ENCODE data around the gene CWC27.
"Not testable (repeated sequence)": the region's sequence is repeated elsewhere in the genome, so short reads cannot be mapped to it uniquely, and the experiment has no call there.

Gene CWC27

DNA sequence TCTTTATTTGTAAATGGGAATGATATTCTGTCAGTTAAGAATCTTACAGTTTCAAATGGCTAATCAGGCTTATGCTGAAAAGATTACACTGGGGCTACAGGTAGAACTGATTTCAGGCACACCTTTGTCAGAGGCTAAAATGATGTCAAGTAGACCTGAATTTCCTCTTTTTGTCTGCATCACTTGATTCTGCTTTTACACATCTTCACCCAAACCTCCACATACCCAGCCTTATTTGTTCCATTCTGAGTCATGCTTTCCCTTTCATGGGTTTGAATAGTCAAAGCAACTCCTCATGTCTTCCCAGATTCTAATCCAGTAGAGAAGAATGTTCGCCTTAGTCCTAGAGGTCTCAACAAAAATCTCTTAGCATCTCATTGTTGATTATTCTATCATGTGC, 156.4 kb downstream of the CWC27 start:
- no peak for DNase-seq (ENCODE audit: low read depth)

- no peak for DNase-seq (ENCODE audit: low read depth)
Measured at GRCh38 chr5:64929833-64930232, 161.1 kb downstream of the CWC27 start.

DNA sequence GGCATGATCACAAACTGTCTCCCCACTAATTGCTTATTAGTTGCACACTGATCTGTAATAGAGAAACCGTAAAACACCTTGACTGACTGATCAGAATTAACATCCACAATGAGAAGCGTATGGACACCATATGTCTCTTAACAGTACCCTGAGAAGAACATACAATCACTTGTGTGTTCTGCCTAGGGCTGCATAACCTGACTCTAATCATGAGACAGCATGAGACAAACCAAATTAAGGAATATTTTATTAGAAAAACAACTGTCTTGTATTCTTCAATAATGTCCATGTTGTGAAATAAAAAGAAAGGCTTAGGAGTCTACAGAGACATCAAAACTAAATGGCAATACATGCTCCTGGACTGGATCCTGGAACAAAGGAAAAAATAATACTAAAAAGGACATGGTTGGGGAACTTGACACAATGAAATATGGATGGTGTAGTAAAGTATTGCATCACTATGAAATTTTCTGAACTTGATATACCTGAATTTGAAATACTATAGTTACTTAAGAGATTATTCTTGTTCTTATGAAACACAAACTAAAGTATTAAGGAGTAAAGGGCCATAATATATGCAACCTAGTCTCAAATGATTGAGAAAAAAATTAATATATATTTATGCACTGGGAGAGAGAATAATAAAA, 162.1 kb downstream of the CWC27 start:
- DNase-seq (ENCODE audit: low read depth), result no peak

DNA sequence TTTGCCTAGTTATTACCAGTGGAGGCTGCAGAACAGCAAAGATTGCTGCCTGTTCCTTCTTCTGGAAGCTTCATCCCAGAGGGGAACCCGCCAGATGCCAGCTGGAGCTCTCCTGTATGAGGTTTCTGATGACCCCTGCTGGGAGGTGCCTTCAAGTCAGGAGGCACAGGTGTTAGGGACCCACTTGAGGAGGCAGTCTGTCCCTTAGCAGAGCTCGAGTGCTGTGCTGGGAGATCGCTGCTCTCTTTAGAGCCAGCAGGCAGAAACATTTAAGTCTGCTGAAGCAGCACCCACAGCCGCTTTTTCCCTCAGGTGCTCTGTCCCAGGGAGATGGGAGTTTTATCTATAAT, 170.7 kb downstream of the CWC27 start:
- DNase-seq (ENCODE audit: low read depth), result not testable (repeated sequence)

- peak; percentile 23 for DNase-seq (ENCODE audit: low read depth)
Measured at GRCh38 chr5:64939772-64940510, 171.2 kb downstream of the CWC27 start.

- DNase-seq (ENCODE audit: low read depth), result no peak
Measured at GRCh38 chr5:64942460-64942859, 173.7 kb downstream of the CWC27 start.

DNA sequence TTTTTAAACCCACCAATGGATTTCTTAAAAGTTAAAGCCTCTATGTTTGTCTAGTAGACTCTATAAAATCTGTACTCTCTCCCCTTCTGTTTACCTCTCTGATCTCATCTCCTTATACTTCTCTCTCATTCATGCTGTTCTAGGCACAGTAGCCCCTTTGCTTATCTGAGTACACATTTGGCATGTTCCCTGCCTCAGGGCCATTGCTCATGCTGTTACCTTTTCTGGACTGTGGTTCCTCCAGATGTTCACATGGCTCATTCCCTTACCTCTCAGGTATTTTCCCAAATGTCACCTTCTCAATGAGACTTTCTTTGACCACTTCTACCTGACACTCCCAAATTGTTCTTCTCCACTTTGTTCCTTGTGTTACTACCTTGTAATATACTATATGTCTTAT, 176.1 kb downstream of the CWC27 start:
- no peak for DNase-seq (ENCODE audit: low read depth)

DNA sequence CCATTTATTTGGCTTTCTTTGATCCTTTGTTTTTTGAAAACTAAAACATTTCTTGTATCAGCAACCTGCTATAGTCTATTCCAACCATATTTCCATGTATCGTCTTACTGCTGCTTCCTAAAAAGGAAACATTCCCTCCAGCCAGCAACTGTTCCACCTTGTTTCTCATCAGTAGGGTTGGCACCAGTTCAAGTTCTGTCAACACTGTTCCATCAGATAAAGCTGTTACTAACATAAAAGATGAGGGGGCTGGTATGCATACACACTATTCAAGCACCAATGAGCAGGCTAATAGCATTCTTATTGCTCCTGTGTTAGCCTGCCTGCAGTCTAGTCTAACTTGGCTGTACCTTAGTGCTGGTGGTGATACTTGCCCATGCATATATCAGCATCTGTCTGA, 178.3 kb downstream of the CWC27 start:
- peak; percentile 8 for DNase-seq (ENCODE audit: low read depth)

DNA sequence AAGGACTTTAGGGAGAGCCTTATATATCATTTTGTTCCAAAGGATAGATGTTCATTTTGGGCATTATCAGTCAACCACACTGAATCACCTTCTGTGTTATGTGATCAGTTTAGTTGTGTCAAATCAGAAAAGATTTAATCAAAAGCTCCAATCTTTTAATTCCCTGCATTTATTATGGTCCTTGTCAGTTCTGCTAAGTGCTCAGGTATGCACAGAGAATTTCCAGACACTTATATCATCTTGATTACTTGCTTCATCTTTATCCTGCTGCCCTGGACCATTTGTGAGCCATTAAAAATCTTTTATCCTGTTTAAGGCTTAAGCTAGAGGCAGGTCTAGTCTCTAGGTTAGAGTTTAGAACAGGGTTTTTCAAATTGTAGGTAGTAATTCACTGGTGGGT, 179.1 kb downstream of the CWC27 start:
- no peak for DNase-seq (ENCODE audit: low read depth)

DNA sequence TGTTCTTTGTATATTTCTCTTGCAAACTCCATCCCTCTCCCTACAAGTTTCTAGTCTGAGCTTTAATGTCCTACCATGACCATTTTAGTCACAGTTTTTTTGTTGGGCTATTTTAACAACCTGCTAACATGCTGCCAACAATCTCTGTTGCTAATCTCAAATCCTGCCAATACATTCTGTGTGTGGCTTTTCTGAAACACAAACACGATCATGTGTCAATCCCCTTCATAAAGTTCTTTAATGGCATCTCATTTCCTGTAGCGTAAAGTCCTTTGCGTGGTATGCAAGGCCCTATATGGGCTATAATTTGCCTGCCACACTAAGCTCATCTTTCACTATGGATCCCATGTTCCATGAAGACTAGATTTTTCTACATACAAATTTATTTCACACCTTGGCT, 180.6 kb downstream of the CWC27 start:
- no peak for DNase-seq (ENCODE audit: low read depth)

DNA sequence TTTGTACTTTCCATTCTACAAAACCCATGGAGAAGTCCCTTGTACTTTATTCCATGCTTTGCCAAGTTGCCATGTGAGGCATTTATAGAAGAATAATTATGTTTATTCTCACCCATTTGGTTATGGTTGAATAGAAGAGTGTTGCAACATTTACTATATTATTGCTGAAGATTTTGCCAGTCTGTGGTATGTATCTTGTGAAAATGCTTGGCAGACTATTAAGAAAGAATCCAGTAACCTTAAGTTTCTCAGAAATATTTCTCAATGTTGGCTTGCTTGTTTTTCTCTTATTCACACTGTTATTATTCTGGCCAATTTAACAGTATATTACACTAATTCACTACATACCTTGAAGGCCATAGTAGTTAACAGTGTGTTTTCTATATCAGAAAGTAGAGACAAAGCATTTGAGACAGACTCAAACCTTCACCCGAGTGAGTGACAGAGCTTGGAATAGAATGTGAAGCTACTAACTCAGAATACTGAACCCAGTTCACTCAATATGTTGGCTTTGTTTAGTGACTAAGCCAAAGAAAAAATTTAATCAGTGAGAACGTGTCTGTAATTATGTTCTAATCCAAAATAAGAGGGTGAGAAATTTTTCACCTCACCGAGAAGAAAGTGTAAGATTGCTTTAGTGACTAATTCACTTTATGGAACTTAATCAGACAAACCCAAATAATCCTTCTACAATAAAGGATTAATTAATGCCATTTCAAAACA, 184.4 kb downstream of the CWC27 start:
- DNase-seq (ENCODE audit: low read depth), result peak; percentile 5

- DNase-seq (ENCODE audit: low read depth), result no peak
Measured at GRCh38 chr5:64954518-64954917, 185.8 kb downstream of the CWC27 start.

DNA sequence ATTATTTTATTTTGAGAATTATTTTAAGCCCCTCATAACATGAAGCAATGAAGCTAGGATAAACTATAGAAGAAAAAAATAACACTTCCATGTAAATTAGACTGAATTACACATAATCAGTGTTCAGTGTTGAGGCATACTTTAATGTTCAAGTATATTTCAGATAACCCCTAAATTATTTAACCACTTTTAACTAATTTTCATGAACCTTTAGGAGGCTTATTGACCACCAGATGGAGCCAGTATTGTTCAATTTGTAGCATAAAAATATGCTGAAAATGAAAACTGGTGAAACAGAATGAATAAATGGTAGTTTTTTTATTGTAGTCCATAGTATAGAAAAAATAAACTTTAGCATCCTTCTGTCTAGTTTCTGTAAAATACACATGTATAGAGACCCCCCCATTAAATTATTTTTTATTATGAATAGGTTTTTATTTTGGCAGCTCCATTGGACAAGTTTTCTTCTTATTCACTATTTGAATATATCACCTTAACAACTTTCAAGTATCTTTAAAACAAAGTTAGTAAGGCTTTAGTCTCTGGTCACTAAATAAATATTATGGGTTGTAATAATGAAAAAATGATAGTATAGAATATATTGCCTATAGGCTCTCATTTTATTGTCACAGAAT, 190.1 kb downstream of the CWC27 start:
- peak; percentile 39 for DNase-seq (ENCODE audit: low read depth)

GRCh38 chr5:64963278-64963677, 194.5 kb downstream of the CWC27 start:
- DNase-seq (ENCODE audit: low read depth), result no peak

GRCh38 chr5:64968591-64969110, 199.9 kb downstream of the CWC27 start:
- no peak for DNase-seq (ENCODE audit: low read depth)

DNA sequence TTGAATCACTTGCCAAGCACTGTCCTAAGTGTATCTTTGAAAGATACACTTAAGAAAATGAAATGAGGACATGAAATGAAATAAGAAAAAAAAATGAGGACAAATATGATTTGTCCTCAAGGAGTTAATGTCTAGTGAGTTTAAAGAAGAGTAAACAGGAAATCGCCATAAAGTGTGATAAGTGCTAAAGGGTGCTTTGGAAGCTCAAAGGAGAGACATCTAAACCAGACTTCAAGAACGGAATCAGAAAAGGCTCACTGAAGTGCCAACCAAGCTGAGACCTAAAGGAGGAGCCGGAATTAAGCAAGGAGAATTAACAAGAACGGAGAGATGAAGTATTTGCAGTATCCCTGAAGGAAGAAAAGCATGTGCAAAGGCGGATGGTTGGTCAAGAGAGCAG, 200.8 kb downstream of the CWC27 start:
- DNase-seq (ENCODE audit: low read depth), result no peak

DNA sequence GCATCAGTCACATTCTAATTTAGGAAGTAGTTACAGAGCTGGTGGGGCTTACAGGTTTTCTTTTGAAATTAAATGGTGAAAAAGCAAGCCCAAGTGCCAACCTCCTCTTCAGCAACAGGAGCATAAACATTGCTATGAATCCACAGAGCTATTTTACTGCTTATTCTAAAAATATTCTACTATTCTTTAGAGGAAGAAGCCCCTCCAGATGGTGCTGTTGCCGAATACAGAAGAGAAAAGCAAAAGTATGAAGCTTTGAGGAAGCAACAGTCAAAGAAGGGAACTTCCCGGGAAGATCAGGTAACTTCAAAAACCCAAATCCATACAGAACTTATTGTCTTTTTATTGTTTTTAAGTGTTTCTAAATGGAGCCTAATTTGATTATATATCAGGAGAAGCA, 202.8 kb downstream of the CWC27 start:
- DNase-seq (ENCODE audit: low read depth), result no peak

DNA sequence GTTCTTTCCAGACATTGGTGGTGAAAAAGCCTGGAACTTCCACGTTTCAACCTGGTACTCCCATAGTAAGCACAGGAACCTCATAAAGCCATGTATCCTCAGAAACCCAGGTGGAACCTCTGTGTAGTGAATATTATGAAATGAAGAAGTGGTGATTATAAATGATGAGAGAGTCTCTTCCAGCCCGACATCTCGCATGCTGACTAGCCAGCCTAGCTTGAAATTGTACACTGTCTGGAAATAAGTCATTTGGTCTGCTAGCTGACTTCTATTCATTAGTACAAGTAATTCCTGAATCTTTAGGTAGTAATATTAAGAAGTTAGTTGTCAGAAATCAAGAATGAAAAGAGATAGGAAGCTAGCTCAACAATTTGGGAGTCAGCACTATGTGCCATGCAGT, 203.3 kb downstream of the CWC27 start:
- no peak for DNase-seq (ENCODE audit: low read depth)

DNA sequence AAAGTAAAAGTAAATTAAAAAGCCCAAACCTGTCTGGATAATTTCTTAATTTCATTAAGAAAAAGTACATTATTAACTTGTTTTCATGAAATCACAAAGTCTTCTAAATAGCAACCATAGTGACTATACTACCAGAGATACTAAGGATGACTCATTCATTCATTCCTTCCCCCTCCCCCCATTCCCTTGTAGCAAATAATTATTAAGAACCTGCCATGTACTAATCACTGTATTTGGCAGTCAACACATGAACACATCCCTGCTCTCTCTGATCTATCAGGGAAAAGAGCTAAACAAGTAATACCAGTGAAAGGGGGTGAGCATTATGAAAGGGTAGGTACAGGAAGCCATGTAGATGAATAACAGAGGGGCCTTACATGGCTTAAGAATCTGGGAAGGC, 203.9 kb downstream of the CWC27 start:
- DNase-seq (ENCODE audit: low read depth), result no peak

DNA sequence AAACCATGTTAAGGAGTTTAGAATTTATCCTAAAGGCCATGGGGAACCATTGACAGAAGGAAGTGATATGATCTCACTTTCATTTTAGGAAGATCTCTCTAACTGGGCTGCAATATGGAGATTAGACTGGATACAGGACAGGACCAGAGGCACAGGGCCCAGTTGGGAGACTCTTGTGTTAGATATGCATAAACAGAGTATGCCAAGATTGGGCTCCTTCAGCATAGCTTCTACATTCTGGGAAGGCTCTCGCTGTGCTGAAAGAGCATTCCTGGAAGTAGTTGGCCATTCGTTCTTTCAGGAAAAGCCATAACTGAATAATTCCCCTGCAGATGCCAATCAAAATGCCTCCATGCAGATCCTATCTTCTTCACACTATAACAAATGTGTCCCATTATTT, 204.5 kb downstream of the CWC27 start:
- DNase-seq (ENCODE audit: low read depth), result no peak

GRCh38 chr5:64977779-64978178, 209.0 kb downstream of the CWC27 start:
- peak; percentile 1 for DNase-seq (ENCODE audit: low read depth)

- DNase-seq (ENCODE audit: low read depth), result no peak
Measured at GRCh38 chr5:64978546-64978945, 209.8 kb downstream of the CWC27 start.

- DNase-seq (ENCODE audit: low read depth), result no peak
Measured at GRCh38 chr5:64979531-64979930, 210.8 kb downstream of the CWC27 start.
